HG02759 (cell line): Measurements from ENCODE around the gene KCNMB2.

Experiments
- ATAC-seq: cut with Tn5 transposase; IDR thresholded peaks from one replicate; pipeline ENCODE4 v1.9.1; 2021; ENCODE audit warnings: mild to moderate bottlenecking, moderate library complexity; ENCODE audit not compliant: unreplicated experiment

KCNMB2 gene

GRCh38 chr3:178567611-178568010 lies 31.4 kb downstream of the KCNMB2 start:
- no peak for ATAC-seq

DNA sequence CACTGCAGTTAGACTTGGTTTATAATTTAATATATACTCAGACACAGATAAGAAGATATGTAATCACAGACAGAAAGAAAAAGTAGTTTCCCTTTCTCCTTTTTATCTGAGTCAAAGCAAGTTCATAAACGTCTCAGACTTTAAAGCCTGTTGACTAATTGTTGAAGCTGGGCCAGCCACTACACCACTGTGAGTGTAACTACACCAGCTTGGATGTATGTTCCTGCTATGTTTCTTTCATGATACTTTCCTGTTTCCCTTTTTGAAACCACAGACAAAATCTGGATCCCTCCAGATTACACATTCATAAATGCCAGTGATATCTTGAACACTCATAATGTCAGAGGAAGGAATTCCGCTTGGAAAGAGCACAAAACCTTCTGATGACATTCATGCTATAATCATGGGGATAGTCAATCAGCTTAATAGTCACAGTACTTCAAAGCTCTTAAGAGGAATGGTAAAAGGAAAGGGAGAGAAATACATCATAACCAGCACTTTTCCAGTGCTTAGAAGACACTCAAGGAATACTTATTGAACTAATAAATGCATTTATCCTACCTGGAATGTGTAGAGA lies 32.0 kb downstream of the KCNMB2 start:
- ATAC-seq: no peak

GRCh38 chr3:178568911-178569310 lies 32.7 kb downstream of the KCNMB2 start:
- ATAC-seq: no peak

- ATAC-seq: no peak
Observed at GRCh38 chr3:178569826-178570225, 33.6 kb downstream of the KCNMB2 start.

DNA sequence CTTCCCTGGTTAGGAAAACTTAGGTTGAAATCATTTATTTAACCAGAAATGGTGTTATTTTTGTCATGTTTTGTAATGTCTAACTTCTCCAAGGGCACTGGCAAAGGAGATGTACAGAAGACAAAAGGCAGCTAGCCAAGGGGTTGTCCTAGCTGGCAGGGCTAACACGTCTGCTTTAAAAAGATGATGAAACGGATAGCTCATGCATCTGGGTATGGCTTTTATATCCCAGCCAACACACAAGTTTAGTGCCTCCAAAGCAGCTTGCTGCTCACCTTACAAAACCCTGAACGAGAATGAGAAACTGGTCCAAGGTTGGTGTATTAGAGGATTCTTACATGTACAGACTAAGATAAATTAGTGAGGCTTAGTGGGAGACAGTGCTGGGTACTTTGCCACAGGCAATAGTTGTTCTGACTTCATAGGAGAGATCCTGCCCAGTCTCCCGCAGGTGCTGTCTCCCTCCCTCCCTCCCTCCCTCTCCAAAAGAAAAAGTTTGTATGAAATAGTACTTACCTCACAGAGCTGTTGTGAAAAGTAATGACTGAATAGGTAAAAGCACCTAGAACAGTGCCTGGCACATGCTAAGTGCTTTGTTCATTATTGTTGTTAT lies 47.8 kb downstream of the KCNMB2 start:
- ATAC-seq: no peak

GRCh38 chr3:178584722-178585380 lies 48.6 kb downstream of the KCNMB2 start:
- no peak for ATAC-seq

GRCh38 chr3:178585454-178585853 lies 49.2 kb downstream of the KCNMB2 start:
- no peak for ATAC-seq

DNA sequence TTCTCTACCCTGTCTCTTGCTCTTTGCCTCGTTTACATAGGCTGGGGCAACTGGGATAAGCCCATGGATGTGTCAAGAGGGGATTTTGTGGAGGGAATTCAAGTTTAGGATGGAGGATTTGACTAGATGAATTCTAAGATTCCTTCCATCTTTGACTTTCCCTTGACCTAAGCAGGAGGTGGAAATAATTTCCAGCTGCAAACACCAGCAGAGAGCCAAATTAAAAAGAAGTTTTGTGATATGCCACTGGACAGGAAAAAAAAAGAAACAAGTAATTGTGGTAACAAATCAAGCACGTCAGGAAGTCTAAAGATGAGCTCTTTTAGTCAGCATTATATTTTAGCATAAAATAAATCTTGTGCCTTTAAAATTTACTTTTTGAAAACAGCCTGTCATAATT lies 49.8 kb downstream of the KCNMB2 start:
- ATAC-seq: no peak

DNA sequence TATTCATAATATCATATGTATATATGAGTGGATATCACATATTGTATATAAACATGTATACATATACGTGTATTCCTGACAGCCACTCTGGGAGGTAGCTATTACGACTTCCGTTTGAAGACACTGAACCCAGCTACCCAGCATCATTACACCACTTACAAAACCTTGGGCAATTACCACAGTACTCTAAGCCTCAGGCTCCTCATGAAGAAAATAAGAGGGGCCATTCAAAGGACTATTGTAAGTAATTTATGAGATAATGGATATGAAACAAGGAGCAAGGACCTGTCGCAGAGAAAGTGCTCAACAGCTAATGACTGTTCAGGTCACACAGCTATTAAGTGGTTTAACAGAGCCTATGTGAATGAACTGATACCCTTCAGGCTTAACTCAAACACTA lies 52.4 kb downstream of the KCNMB2 start:
- ATAC-seq: no peak

- ATAC-seq: no peak
Observed at GRCh38 chr3:178593786-178594185, 57.5 kb downstream of the KCNMB2 start.

GRCh38 chr3:178597371-178597770 lies 61.1 kb downstream of the KCNMB2 start:
- no peak for ATAC-seq

DNA sequence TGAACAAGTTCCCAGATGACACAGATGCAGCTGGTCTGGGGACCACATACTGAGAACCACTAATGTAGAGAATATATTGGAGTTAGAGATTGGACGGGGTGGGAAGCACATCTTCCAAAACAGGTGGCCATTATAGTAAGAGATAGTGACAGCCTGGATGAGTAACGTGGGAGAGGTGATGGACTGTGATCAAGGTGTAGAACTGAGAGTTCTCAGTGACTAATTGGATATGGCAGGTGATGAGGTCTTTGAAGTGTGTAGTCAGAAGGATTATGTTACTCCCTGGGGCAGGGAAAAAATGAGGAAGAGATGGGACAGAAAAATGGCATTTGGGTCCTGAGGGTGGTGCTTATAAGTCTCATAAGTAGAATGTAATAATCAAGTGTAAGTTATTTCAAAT lies 66.6 kb downstream of the KCNMB2 start:
- no peak for ATAC-seq

GRCh38 chr3:178603735-178604134 lies 67.5 kb downstream of the KCNMB2 start:
- ATAC-seq: no peak

DNA sequence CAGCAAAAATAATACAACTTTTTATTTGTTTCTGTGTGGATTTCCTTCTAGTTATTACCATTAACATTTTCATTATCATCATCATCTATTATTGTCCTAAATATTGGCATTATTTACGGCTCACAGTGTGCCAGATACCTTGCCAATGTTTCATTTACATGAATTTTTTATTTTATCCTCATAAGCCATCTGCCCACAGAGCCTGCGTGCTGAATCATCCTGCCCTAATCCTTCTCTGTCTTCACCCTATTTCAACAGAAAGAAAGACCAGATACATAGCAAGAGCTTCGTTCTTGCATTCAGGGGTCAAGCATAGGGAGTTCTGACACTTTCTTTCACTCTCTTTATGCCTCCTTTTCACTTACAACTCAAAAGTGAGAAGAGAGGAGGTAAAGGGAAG lies 82.0 kb downstream of the KCNMB2 start:
- no peak for ATAC-seq

GRCh38 chr3:178618896-178619295 lies 82.7 kb downstream of the KCNMB2 start:
- no peak for ATAC-seq

DNA sequence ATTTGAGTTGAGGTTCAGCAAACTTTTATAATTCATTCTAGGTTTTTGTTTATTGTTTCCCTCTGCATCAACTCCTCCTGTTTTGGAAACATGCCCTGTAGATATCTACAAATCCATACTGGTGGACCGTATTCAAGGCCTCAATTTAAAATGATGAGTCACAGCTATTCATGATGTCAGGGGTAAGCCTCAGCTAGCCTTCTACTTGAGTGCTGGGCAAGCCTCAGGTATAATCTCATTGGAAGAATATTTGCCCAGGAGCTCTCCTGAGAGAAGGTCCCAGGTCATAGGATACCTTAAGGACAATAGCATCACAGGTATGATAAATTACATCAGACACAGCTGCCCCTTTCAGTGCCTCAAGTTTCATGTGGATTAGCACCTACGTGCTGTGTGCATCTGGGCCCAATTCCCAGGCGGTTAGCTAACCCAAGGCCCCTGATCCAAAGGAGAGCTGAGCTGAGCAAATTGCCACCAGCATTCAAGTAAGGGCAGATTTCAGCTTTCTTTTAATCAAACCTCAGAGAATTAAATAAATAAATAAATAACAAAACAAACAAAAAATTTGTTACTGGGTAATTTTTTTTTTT lies 87.5 kb downstream of the KCNMB2 start:
- no peak for ATAC-seq

- ATAC-seq: no peak
Observed at GRCh38 chr3:178624276-178624675, 88.0 kb downstream of the KCNMB2 start.

GRCh38 chr3:178625053-178625600 lies 88.9 kb downstream of the KCNMB2 start:
- no peak for ATAC-seq

- no peak for ATAC-seq
Observed at GRCh38 chr3:178628037-178628436, 91.8 kb downstream of the KCNMB2 start.

GRCh38 chr3:178629430-178630178 lies 93.4 kb downstream of the KCNMB2 start:
- no peak for ATAC-seq

DNA sequence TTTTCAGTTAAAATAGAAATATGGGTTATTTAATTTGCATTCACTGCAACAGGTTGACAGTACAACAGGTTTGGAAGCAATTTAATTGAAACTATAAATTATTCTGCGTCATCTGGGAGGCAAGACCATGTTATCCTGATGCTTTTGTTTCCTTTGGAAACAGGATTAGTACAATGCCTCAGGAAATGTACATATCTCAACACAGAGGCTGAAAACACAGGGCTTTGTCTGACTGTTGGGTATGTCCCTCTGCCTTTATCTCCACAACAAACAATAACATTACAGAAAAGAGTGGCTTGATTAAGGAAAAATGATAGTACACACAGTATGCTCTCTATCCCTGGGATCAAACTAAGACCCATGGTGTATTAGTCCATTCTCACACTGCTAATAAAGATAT lies 95.7 kb downstream of the KCNMB2 start:
- ATAC-seq: no peak
